ENCODE results near the gene CYP27C1.

- TF ChIP-seq, protein P1, sequence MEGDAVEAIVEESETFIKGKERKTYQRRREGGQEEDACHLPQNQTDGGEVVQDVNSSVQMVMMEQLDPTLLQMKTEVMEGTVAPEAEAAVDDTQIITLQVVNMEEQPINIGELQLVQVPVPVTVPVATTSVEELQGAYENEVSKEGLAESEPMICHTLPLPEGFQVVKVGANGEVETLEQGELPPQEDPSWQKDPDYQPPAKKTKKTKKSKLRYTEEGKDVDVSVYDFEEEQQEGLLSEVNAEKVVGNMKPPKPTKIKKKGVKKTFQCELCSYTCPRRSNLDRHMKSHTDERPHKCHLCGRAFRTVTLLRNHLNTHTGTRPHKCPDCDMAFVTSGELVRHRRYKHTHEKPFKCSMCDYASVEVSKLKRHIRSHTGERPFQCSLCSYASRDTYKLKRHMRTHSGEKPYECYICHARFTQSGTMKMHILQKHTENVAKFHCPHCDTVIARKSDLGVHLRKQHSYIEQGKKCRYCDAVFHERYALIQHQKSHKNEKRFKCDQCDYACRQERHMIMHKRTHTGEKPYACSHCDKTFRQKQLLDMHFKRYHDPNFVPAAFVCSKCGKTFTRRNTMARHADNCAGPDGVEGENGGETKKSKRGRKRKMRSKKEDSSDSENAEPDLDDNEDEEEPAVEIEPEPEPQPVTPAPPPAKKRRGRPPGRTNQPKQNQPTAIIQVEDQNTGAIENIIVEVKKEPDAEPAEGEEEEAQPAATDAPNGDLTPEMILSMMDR (IDR thresholded peaks at IDR 0.05) = no peak
- no peak for TF ChIP-seq POLR2A (IDR thresholded peaks at IDR 0.05)
Observed at GRCh38 chr2:127149384-127149783, 70.7 kb downstream of the CYP27C1 start.
